K562 (cell line): ENCODE measurements around the gene ZKSCAN5. TPM values are rescaled to one million over a fixed set of nuclear protein-coding genes. Genes with fewer than 3 reads are reported as not detected.
A peak's percentile ranks its signal among the peaks of the same experiment; 100 is the strongest.

Source experiments
- C11orf30 ChIP-seq: fragments of 450-650 bp; IDR thresholded peaks from 2 replicates; pipeline ENCODE4 v1.6.1; 2016; ENCODE audit warnings: low read depth, mild to moderate bottlenecking
- CTCF ChIP-seq, 3 experiments: IDR thresholded peaks in 2 of 3; conservative IDR thresholded peaks in 1 of 3; 2 replicates each; pipeline ENCODE4 v1.5.1; 2011 to 2012; ENCODE audit warnings: low read length in 3 of 3, mild to moderate bottlenecking in 3 of 3, control low read depth in 2 of 3, improper control_type of control experiment in 1 of 3, inconsistent platforms in 1 of 3, low read depth in 1 of 3, mixed read lengths in 1 of 3, moderate library complexity in 1 of 3; ENCODE audit not compliant: insufficient read depth in 2 of 3
- MAFG ChIP-seq: fragments of 450-650 bp; conservative IDR thresholded peaks from 2 replicates; pipeline ENCODE4 v1.6.1; 2016; ENCODE audit warnings: missing genetic modification characterization, missing compliant biosample characterization
- MNT ChIP-seq, 2 experiments: fragments of 450-650 bp; conservative IDR thresholded peaks; 2 replicates each; pipeline ENCODE4 v1.6.1; 2017; ENCODE audit warnings: mild to moderate bottlenecking in 2 of 2, moderate library complexity in 2 of 2
- POLR2H ChIP-seq: IDR thresholded peaks from 2 replicates; pipeline ENCODE4 v1.6.1; 2016; ENCODE audit warnings: missing genetic modification characterization, low read depth, mild to moderate bottlenecking, control low read depth, missing compliant biosample characterization, moderate library complexity
- TARDBP ChIP-seq: fragments of 450-650 bp; IDR thresholded peaks from 2 replicates; pipeline ENCODE4 v1.6.1; 2016
- ZNF121 ChIP-seq: sonication (generic); formaldehyde crosslinking; conservative IDR thresholded peaks from 2 replicates; pipeline ENCODE4 v1.8.0; 2022; ENCODE audit warnings: missing genetic modification reagents
- ZNF316 ChIP-seq: fragments of 450-650 bp; IDR thresholded peaks from 2 replicates; pipeline ENCODE4 v1.6.1; 2016
- polyA plus RNA-seq, 8 experiments: library from polyadenylated mRNA; depleted of rRNA in 4 of 8; stranded (reverse) in 5 of 8; unstranded in 3 of 8; fragments of >200 nt; fragmentation: Nextera tagmentation in 2 of 8; fragmentation: Illumina TruSeq in 1 of 8; extraction: Ambion mirVana in 2 of 8; extraction: Trizol in 1 of 8; gene quantifications; 2 replicates each; pipeline versions ENCODE4 v1.2.1 to v1.2.3, GENCODE V29; 2011 to 2014; ENCODE audit warnings: inconsistent platforms in 1 of 8, missing spikeins in 1 of 8
- total RNA-seq, 7 experiments: library from RNA; depleted of rRNA in 6 of 7; stranded (reverse); fragments of >200 nt in 6 of 7; fragmentation: Illumina TruSeq in 2 of 7; extraction: Trizol in 2 of 7; gene quantifications; 2 replicates each; pipeline versions ENCODE4 v1.2.1 to v1.2.3, GENCODE V29; 2011 to 2021; ENCODE audit warnings: low replicate concordance in 1 of 7
- TF ChIP-seq, protein P1 (sequence below): sonication (generic); formaldehyde crosslinking; IDR thresholded peaks from 2 replicates; pipeline ENCODE4 v1.8.0; 2022; ENCODE audit warnings: missing genetic modification reagents, mild to moderate bottlenecking, borderline replicate concordance

ZKSCAN5 gene
- total and polyA plus RNA-seq, 9 of the 15 experiments (the other 6 are each of a cell fraction or from before 2014, with no cell fraction given), result 4.2 to 19.0 (median 15.0) TPM

DNA sequence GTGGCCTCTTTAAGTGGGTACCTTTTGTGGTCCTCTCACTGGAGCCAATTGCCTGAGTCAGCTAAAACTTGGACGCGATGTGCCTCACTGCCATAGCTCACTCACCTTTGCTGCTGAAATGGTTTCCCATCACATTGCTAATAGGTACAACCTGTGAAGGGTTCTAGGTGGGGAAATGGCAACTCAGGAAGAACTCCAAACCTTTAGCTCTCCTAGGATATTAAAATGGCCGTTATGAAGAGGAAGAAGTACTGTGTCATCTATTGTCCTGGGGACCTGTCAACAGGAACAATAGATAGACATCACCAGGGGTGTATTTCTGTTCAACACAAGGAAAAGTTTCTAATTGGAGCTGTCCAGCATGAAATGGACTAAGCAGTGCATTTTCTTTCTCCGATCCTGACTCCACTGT lies 52.7 kb downstream of the ZKSCAN5 start (continued):
- TF ChIP-seq, protein P1, sequence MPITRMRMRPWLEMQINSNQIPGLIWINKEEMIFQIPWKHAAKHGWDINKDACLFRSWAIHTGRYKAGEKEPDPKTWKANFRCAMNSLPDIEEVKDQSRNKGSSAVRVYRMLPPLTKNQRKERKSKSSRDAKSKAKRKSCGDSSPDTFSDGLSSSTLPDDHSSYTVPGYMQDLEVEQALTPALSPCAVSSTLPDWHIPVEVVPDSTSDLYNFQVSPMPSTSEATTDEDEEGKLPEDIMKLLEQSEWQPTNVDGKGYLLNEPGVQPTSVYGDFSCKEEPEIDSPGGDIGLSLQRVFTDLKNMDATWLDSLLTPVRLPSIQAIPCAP (CRISPR knock-in tag), result peak; percentile 60; the same call in 1 of the 2 replicates
- TF ChIP-seq POLR2H (tag), result no peak
- TF ChIP-seq MNT (conservative IDR thresholded peaks at IDR 0.05), result no peak; a peak in 1 of 4 replicates
- TF ChIP-seq TARDBP, result no peak
- TF ChIP-seq ZNF121 (CRISPR knock-in tag), result no peak
- TF ChIP-seq MAFG, result peak; percentile 87
- no peak for TF ChIP-seq CTCF (IDR thresholded peaks at IDR 0.05 in 2 of 3, conservative IDR thresholded peaks at IDR 0.05 in 1 of 3; ENCODE audit: insufficient read depth in 2 of 3, low read depth in 1 of 3, low read length in 3 of 3)
- TF ChIP-seq C11orf30, result peak; percentile 93
- TF ChIP-seq ZNF316, result peak; percentile 97
- TF ChIP-seq, all 486 proteins: peak for 18
